Bronchial epithelial cell (primary cell): Measurements from ENCODE around the gene ATG16L1. TPM values are rescaled to one million over a fixed set of nuclear protein-coding genes. Genes with fewer than 3 reads are reported as not detected.

Experiments used
- DNase-seq: peaks from one replicate; pipeline ENCODE4 v3.0.0-alpha.2; 2010; ENCODE audit warnings: low read depth
- FAIRE-seq: peaks from 2 replicates; lab custom pipeline; 2011; peaks lifted over from hg19 to GRCh38; lab: Jason Lieb, UNC
- H3K27me3 ChIP-seq: 2 replicates; pipeline ENCODE4 v1.5.1; 2011; ENCODE audit warnings: low read length; ENCODE audit not compliant: control insufficient read depth, insufficient read depth
- H3K36me3 ChIP-seq: 2 replicates; pipeline ENCODE4 v1.5.1; 2011; ENCODE audit warnings: low read length; ENCODE audit not compliant: control insufficient read depth, insufficient read depth
- H3K4me3 ChIP-seq: 2 replicates; pipeline ENCODE4 v1.5.1; 2011; ENCODE audit warnings: mild to moderate bottlenecking, low read depth, low read length, control low read depth
- CTCF ChIP-seq: IDR thresholded peaks from 2 replicates; pipeline ENCODE4 v1.5.1; 2011; ENCODE audit warnings: mild to moderate bottlenecking, moderate library complexity, low read length, control low read depth, inconsistent platforms; ENCODE audit not compliant: insufficient read depth, severe bottlenecking
- total RNA-seq: library from RNA; depleted of rRNA; stranded (reverse); fragments of >200 nt; gene quantifications from 2 replicates; pipeline ENCODE4 v1.2.1, GENCODE V29; 2014

The ATG16L1 gene
- total RNA-seq, 1 donor from 2014 or later: 36.6 TPM

- TF ChIP-seq CTCF: no peak
- FAIRE-seq: no peak
- peaks cover 2% of the 10 kb centered on the region for H3K27me3 ChIP-seq
- no peaks in the 10 kb centered on the region for H3K36me3 ChIP-seq
- no peak overlapping the region for H3K4me3 ChIP-seq
- DNase-seq: no peak
Measured at GRCh38 chr2:233336541-233336940, 85.1 kb downstream of the ATG16L1 start.

GRCh38 chr2:233338046-233338445 lies 86.6 kb downstream of the ATG16L1 start:
- H3K27me3 ChIP-seq: peaks cover 2% of the 10 kb centered on the region
- no peaks in the 10 kb centered on the region for H3K36me3 ChIP-seq
- TF ChIP-seq CTCF: no peak
- DNase-seq (no peak), FAIRE-seq (no peak)
- H3K4me3 ChIP-seq: no peak overlapping the region

GRCh38 chr2:233338812-233339368 lies 87.4 kb downstream of the ATG16L1 start:
- no peak for FAIRE-seq
- no peak overlapping the region for H3K4me3 ChIP-seq
- H3K27me3 ChIP-seq: peaks cover 2% of the 10 kb centered on the region
- no peak for TF ChIP-seq CTCF
- DNase-seq: no peak
- H3K36me3 ChIP-seq: no peaks in the 10 kb centered on the region

- TF ChIP-seq CTCF: no peak
- Histone ChIP-seq H3K27me3 (peaks cover 2% of the 10 kb centered on the region), H3K36me3 (no peaks in the 10 kb centered on the region), H3K4me3 (no peak overlapping the region)
- no peak for DNase-seq
- FAIRE-seq: no peak
Measured at GRCh38 chr2:233339427-233339826, 88.0 kb downstream of the ATG16L1 start.

GRCh38 chr2:233341296-233341695 lies 89.8 kb downstream of the ATG16L1 start:
- no peak for DNase-seq
- no peaks in the 10 kb centered on the region for H3K36me3 ChIP-seq
- no peak for TF ChIP-seq CTCF
- no peak overlapping the region for H3K4me3 ChIP-seq
- FAIRE-seq: no peak
- peaks cover 2% of the 10 kb centered on the region for H3K27me3 ChIP-seq

GRCh38 chr2:233342301-233342700 lies 90.8 kb downstream of the ATG16L1 start:
- no peaks in the 10 kb centered on the region for H3K36me3 ChIP-seq
- TF ChIP-seq CTCF: no peak
- FAIRE-seq (no peak), DNase-seq (no peak)
- no peak overlapping the region for H3K4me3 ChIP-seq
- H3K27me3 ChIP-seq: peaks cover 2% of the 10 kb centered on the region
